T-helper 1 cell treated with Interleukin-12 subunit alpha and Interleukin-12 subunit beta and Interleukin-4 antibody, amounts not matched to agents 30 ng/mL and 1 ng/mL, for 36 hours (primary cell): ENCODE measurements around the gene PTPN4. TPM values are rescaled to one million over a fixed set of nuclear protein-coding genes. Genes with fewer than 3 reads are reported as not detected.
"Not testable (repeated sequence)": the region's sequence is repeated elsewhere in the genome, so short reads cannot be mapped to it uniquely, and the experiment has no call there.

Experiments used
- intact Hi-C: fragments of 100-400 bp; cut with micrococcal nuclease; formaldehyde crosslinking; loops from one replicate; pipeline ENCODE4 v1.15.1; 2024
- total RNA-seq: library from RNA; stranded (reverse); gene quantifications from 2 replicates; pipeline ENCODE4 v1.2.3, GENCODE V29; 2022

Gene PTPN4
- total RNA-seq, 1 donor from 2014 or later, result 47.6 TPM

DNA sequence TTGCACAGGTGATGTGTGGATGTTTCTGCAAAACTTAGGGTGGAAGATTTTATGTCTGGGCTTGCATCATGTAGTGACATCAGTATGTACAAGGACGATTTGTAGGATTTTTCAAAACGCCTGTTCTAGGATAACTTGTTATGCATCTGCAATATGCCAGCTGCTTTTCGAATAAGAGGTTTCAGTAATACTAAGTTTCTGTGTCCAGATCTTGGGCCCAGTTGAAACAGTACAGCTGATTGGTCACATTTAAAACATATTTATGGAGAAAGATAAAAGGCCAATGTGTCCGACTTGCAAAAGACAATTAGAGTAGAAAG, 1.2 kb downstream of the PTPN4 start:
- intact Hi-C loops, result no loop called here

DNA sequence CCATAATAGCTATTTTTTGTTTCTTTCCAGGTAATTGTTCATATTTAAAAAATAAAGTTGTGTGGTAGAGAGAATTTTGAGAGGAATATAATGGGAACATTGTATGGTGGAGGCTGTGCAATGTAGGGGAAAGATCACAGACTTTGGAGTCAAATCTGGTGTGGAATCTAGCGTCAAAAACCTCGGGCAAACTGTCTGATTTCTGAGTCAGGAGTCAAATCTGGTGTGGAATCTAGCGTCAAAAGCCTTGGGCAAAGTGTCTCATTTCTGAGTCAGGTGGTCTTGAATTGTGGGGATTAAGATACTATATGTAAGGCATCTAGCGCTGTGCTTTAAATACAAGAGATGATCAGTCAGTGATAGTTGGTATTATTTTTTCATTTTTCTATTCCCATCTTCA, 5.1 kb downstream of the PTPN4 start:
- intact Hi-C loops, result no loop called here

DNA sequence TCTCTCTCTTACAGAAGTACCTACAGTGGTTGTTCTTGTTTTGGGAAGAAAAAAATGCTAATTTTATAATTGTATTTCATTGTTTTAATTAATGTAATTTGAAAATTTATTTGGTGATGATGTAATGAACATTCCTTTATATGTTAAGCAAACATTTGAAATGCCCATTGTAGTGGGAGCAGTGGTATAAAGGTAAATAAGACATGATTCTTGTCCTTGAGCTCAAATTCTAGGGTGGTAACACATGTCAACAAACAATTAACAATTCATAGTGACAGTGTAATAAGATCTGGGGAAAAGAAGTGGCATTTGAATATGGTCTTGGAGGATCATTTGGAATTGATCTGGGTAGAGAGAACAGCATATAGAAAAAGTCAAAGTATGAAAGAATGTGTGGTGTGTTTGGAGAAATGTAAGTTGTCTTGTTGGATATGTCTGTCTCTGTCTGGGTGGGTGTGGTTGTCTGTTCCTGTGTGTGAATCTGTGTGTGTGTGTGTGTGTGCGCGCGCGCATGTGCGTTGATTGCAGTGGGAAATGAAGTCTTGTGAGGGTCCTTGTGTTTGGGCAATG, 5.8 kb downstream of the PTPN4 start:
- intact Hi-C loops, result no loop called here

- intact Hi-C loops, result no loop called here
Measured at GRCh38 chr2:119766944-119767343, 7.2 kb downstream of the PTPN4 start.

- intact Hi-C loops, result no loop called here
Measured at GRCh38 chr2:119768742-119769141, 9.0 kb downstream of the PTPN4 start.

DNA sequence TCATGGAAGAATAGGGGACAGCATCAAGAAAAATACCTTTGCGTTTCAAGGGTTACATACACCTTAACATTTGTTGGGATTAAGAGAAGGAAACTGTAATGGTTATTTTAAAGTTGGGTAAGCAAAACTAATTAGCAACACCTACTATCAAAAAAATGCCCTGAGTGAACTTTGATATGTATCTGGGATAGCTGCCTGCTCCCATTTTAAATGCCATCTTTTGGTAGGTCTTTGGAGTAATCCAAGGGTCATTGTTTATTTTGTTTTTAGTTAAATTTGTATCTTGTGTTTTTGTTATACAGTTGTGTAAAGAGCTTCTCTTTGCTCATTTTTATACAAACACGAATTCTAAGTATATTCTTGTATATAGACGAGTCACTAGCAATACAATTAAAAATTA, 9.9 kb downstream of the PTPN4 start:
- intact Hi-C loops, result no loop called here

GRCh38 chr2:119771331-119771730, 11.6 kb downstream of the PTPN4 start:
- intact Hi-C loops, result no loop called here

DNA sequence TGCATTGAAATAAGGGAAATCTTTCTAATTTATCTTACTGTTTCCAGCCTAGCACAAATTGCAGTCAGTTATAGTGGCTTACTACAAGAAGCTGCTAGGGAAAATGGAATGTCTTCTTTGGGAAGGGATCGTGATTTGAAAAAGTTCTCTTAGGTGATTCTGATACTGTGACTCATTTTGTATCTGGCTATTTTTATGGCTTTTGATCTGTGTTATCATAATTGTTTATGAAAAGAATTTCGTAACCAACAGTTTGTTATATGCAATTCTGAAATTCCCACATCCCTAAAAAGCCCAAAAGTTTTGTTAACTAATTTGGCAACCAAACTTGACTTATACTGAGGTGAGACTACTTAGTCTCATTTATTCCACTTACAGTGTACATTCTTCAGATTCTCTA, 12.4 kb downstream of the PTPN4 start:
- intact Hi-C loops, result no loop called here

DNA sequence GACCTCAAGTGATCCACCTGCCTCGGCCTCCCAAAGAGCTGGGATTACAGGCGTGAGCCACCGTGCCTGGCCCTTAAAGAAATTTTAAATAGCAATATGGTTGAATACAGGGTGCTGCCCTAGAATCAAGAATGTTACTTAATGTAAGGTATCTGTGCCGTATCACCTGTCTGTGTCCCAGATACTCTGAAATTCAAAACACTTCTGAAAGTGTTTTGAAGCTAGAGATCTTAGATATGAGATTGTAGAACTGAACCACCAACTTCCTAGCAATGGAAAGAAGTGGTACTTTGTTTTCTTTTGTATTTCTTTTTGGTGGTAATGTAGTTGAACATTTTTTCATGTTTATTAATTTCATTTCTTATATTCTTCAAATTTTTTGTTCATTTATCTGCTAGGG, 13.0 kb downstream of the PTPN4 start:
- intact Hi-C loops, result no loop called here

GRCh38 chr2:119774026-119774425, 14.3 kb downstream of the PTPN4 start:
- intact Hi-C loops, result no loop called here

DNA sequence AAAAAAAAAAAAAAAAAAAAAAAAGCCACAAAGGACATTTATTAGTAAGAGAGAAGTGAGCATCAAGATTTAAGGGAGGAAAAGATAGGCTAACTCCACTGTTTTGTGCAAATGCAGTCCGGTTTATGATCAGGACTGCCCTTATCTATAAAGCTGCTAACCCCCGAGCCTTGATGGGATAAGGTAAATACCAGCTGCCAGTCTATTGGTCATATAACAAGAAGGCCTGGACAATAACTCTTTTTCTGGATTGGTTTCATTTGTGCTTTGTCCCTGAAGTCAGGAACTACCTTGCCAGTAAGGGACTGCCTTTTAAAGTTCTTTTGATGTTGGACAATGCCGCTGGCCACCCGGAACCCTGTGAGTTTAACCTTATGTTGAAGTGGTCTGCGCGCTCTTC, 15.4 kb downstream of the PTPN4 start:
- intact Hi-C loops, result no loop called here

DNA sequence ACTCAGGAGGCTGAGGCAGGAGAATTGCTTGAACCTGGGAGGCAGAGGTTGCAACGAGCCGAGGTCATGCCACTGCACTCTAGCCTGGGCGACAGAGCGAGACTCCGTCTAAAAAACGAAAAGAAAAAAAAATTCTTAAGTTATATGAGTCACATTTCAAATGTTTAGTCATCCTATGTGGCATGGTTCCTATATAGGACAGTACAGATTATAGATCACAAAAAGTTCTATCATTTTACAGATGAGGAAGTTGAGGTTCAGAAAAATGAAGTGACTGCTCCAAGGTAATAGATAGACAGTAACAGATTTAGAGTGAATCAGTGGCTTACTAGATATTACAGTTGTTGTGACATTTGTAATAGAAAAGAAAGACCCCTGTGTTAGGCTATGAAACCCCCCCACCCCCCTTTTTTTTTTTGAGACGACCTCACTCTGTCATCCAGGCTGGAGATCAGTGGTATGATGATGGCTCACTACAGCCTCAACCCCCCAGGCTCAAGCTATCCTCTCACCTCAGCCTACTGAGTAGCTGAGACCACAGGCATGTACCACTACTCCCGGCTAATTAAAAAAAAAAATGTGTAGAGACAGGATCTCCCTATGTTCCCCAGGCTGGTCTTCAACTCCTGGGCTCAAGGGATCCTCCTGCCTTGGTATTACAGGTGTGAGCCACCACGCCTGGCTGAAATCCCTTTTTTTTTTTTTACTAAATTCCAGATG, 22.7 kb downstream of the PTPN4 start:
- intact Hi-C loops, result no loop called here

DNA sequence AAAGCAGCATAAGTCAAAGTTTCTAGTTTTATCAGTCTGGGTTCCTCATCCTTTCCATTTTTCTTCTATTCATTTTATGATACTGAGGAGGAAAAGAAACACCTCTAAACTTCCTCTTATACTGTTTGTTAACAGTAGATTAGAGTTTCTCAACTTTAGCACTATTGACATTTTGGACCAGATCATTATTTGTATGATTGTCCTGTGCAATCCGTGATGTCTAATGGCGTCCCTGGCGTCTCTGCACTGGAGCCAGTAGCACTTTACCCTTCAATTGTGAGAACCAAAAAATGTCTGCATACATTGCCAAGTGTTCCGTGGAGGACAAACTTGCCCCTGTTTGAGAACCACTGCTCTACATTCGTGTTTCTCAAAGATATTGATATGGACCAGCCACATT, 25.2 kb downstream of the PTPN4 start:
- intact Hi-C loops, result no loop called here

DNA sequence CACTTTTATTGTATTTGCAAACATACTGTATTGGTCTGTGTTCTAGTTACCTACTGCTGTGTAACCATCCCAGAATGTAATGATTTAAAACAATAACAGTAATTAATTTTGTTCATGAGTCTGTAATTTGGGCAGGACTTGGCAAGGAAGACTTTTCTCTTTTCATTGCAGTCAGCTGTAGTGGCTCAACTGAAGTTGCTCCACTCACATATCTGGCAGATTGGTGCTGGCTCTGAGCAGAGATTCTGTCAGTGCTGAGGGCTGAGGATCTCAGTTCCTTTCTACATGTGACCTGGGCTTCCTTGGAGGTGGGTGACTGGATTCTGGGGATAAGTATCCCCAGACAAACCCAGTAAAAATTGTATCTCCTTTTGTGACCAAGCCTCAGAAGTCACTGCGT, 26.6 kb downstream of the PTPN4 start:
- intact Hi-C loops, result no loop called here

DNA sequence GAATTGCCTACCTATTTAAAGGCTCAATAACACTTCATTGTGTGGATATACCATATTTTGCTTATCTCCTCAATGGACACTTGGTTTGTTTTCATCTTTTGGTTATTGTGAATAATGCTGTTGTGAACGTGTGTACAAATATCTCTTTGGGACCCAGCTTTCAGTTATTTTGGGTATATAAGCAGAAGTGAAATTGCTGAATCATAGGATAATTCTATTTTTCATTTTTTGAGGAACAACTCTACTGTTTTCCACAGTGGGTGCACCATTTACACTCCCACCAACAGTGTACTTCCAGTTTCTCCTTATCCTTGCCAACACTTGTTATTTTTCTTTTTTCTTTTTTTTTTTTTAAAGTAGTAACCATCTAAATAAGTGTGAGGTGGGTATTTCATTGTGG, 29.0 kb downstream of the PTPN4 start:
- intact Hi-C loops, result no loop called here

GRCh38 chr2:119790466-119790865, 30.7 kb downstream of the PTPN4 start:
- intact Hi-C loops, result no loop called here

GRCh38 chr2:119792907-119793312, 33.2 kb downstream of the PTPN4 start:
- intact Hi-C loops, result no loop called here

DNA sequence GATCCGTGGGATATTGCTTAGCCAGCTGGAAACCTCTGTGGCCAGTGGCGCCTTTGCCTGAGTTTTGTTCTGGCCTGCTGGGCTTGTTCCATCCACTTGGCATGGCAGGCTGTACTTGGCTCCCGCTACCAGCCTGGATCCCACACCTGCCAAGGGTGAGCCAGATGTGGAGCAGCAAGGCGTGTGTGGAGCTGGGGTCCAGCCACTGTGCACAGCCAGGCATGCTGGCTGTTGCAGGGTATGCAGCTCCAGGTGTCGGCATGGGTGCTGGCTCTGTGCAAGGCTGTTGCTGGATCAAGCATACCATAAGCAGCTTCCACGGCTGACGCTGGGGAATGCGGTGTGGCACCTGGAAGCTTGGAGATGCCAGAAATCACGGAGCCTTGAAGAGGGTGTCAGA, 34.5 kb downstream of the PTPN4 start:
- intact Hi-C loops, result no loop called here

GRCh38 chr2:119795309-119796303, 35.9 kb downstream of the PTPN4 start:
- intact Hi-C loops, result no loop called here

DNA sequence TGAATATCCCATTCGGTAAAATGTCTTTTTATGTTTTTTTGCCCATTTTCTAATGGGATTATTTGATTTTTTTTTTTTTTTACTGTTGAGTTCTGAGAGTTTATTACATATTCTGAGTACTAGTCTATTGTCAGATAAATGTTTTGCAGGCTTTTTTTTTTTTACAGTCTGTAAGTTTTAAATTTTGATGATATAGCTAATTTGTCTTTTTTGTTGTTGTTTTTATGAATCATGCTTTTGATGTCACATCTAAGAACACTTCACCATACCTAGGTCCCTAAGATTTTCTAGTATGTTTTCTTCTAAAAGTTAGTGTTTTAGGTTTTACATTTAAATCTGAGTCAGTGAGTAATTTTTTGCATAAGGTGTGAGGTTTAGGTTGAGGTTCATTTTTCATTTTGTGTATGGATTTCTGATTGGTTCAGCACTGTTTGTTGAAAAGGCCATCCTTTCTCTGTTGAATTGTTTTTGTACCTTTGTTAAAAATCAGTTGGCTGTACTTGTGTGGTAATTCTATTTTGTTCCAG, 40.7 kb downstream of the PTPN4 start:
- intact Hi-C loops, result no loop called here

DNA sequence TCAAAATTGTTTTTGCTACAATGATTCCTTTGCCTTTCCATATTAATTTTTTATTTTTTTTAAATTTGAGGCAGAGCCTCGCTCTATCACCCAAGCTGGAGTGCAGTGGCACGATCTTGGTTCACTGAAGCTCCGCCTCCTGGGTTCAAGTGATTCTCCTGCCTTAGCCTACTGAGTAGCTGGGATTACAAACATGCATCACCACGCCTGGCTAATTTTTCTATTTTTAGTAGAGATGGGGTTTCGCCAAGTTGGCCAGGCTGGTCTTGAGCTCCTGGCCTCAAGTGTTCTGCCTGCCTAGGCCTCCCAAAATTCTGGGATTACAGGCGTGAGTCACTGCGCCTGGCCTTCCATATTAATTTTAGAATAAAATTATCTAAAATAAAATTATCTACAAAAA, 41.3 kb downstream of the PTPN4 start:
- intact Hi-C loops, result no loop called here

DNA sequence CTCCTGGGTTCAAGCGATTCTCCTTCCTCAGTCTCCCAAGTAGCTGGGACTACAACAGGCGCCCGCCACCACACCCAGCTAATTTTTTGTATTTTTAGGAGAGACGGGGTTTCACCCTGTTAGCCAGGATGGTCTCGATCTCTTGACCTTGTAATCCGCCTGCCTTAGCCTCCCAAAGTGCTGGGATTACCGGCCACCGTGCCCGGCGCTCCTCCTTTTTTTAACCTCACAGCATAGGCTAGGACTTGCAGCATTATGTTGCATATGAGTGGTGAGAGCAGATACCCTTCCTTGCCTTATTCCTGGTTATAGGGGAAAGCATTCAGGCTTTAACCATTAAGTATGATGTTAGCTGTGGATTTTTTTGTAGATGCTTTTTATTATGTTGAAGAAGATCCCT, 42.3 kb downstream of the PTPN4 start:
- intact Hi-C loops, result not testable (repeated sequence)
